Epithelial cell of esophagus (primary cell): ENCODE data around the gene LCNL1.

ENCODE experiments used
- DNase-seq: peaks from one replicate; pipeline ENCODE4 v3.0.0; 2010; ENCODE audit warnings: low read depth
- H3K4me3 ChIP-seq: 2 replicates; pipeline ENCODE4 v1.5.1; 2011; ENCODE audit warnings: mild to moderate bottlenecking, low read length, control low read depth
- TF ChIP-seq, protein P1 (sequence below): IDR thresholded peaks from 2 replicates; pipeline ENCODE4 v1.5.1; 2011; ENCODE audit warnings: low read depth, mild to moderate bottlenecking, low read length, control low read depth, inconsistent platforms; ENCODE audit not compliant: insufficient read depth; ENCODE audit errors: missing control alignments

LCNL1 gene

DNA sequence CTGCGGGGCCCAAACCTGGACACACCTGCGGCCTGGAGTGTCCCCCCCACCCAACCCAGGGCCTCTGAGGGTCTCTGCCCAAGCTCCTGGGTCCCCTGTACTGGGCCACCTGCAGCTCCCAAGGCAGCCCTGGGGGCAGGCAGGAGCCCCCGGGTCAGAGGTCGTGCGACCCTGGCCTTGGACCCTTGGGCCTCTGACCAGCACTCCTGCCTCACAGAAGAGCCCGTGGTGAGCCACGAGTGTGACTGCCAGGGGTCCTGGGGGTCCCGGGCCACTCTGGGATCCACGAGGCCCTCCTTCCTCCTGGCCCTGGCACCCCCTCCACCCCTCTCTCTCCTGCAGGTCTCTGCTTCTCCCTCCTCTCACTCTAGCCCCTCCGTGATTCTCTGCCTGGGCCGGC is 10.5 kb upstream of the LCNL1 start:
- no peak overlapping the region for H3K4me3 ChIP-seq
- no peak for DNase-seq
- TF ChIP-seq, protein P1, sequence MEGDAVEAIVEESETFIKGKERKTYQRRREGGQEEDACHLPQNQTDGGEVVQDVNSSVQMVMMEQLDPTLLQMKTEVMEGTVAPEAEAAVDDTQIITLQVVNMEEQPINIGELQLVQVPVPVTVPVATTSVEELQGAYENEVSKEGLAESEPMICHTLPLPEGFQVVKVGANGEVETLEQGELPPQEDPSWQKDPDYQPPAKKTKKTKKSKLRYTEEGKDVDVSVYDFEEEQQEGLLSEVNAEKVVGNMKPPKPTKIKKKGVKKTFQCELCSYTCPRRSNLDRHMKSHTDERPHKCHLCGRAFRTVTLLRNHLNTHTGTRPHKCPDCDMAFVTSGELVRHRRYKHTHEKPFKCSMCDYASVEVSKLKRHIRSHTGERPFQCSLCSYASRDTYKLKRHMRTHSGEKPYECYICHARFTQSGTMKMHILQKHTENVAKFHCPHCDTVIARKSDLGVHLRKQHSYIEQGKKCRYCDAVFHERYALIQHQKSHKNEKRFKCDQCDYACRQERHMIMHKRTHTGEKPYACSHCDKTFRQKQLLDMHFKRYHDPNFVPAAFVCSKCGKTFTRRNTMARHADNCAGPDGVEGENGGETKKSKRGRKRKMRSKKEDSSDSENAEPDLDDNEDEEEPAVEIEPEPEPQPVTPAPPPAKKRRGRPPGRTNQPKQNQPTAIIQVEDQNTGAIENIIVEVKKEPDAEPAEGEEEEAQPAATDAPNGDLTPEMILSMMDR: no peak

- TF ChIP-seq, protein P1: no peak
- H3K4me3 ChIP-seq: no peak overlapping the region
- DNase-seq: no peak
Measured at GRCh38 chr9:136972743-136973142, 10.1 kb upstream of the LCNL1 start.

- H3K4me3 ChIP-seq: no peak overlapping the region
- no peak for DNase-seq
- TF ChIP-seq, protein P1: no peak
Measured at GRCh38 chr9:136973618-136974617, 8.9 kb upstream of the LCNL1 start.

GRCh38 chr9:136974817-136975535 is 7.8 kb upstream of the LCNL1 start:
- DNase-seq: peak; percentile 27
- TF ChIP-seq, protein P1: no peak
- H3K4me3 ChIP-seq: no peak overlapping the region

DNA sequence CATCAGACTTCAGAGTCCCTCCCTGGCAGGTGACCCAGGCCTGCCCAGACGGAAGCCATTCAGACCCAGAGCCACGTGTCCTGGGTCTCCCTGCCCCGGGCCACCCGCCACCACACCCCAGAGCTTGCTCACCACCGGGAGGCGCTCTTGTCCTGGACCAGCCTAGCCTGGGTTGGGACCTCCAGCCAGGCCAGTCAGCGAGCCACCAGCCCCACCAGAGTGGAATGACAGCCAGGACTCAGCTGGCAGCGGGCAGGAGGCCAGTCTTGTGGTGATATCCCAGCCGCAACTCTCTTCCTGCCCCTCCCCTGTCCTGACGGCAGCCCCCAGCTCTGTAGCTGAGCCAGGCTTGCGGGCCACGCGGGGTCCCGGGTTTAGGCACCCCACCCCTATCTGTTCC is 7.1 kb upstream of the LCNL1 start:
- H3K4me3 ChIP-seq: no peak overlapping the region
- TF ChIP-seq, protein P1: no peak
- DNase-seq: no peak

DNA sequence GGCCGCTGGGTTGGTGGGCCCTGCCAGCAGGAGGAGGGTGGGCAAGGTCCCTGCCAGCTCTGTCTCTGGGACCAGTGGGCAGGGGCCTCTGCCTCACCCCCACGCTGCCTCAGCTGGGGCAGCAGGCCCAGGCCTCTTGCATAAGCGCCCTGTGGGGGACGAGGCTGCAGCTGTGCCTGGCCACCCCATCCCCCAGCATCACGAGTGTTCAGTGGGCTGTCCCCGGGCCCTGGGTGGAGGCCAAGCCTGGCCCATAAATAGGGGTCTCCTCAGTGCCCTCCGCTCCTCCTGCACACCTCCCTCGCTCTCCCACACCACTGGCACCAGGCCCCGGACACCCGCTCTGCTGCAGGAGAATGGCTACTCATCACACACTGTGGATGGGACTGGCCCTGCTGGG is 5.6 kb upstream of the LCNL1 start, which contains the start of gene PTGDS:
Gene PTGDS (plus strand): TSS at position 282 of the 400 bp plus-strand sequence. CDS start 75 bp downstream, at position 357.
- H3K4me3 ChIP-seq: peak within 1 kb of the TSS; percentile 36
- DNase-seq: no peak
- TF ChIP-seq, protein P1: no peak
